H1 (cell line): Measurements from ENCODE around the gene MRC2. TPM values are rescaled to one million over a fixed set of nuclear protein-coding genes. Genes with fewer than 3 reads are reported as not detected.

ENCODE experiments used
- CBX5 ChIP-seq: fragments of 300-800, 300-1000 bp; sonication (generic); IDR thresholded peaks from 2 replicates; pipeline ENCODE4 v1.7.1; 2016; ENCODE audit warnings: antibody characterized with exemption, low read length, low read depth
- CEBPB ChIP-seq: IDR thresholded peaks from 2 replicates; pipeline ENCODE4 v1.6.1; 2012; ENCODE audit warnings: low read depth, low read length
- KDM4A ChIP-seq: IDR thresholded peaks from one replicate; pipeline ENCODE4 v1.7.1; 2012; ENCODE audit warnings: low read depth, mild to moderate bottlenecking, moderate library complexity, low read length, inconsistent platforms; ENCODE audit not compliant: severe bottlenecking
- SAP30 ChIP-seq: fragments of 300-600 bp; sonication (generic); IDR thresholded peaks from 2 replicates; pipeline ENCODE4 v1.7.1; 2012; ENCODE audit warnings: low read length, moderate library complexity, mild to moderate bottlenecking, inconsistent platforms; ENCODE audit not compliant: insufficient read depth, insufficient replicate concordance
- SIRT6 ChIP-seq: IDR thresholded peaks from one replicate; pipeline ENCODE4 v1.7.1; 2012; ENCODE audit warnings: low read length, inconsistent platforms
- SIX5 ChIP-seq: IDR thresholded peaks from 2 replicates; pipeline ENCODE4 v1.6.1; 2011; ENCODE audit warnings: mild to moderate bottlenecking, low read depth, low read length
- SUZ12 ChIP-seq: fragments of 200-600 bp; sonication (generic); IDR thresholded peaks from 2 replicates; pipeline ENCODE4 v1.6.1; 2012; ENCODE audit warnings: mild to moderate bottlenecking, inconsistent platforms, low read length, moderate library complexity, mixed read lengths
- TBP ChIP-seq: IDR thresholded peaks from 2 replicates; pipeline ENCODE4 v1.6.1; 2011; ENCODE audit warnings: low read depth, low read length, improper control_type of control experiment
- polyA plus RNA-seq, 7 experiments: library from polyadenylated mRNA; depleted of rRNA in 3 of 7; stranded (reverse) in 5 of 7; unstranded in 2 of 7; fragments of >200 nt in 5 of 7; fragments of 200-250 nt in 2 of 7; gene quantifications; 1 replicate in 5 of 7; 2 replicates in 1 of 7; 4 replicates in 1 of 7; pipeline versions ENCODE4 v1.2.1 to v1.2.3, GENCODE V29; 2011 to 2013; ENCODE audit warnings: missing spikeins in 2 of 7, mixed read lengths in 2 of 7
- total RNA-seq: library from RNA; stranded (reverse); fragmentation: NEBNext Ultra II Directional; extraction: Animal tissue kit (Norgen Biotek cat#: 25700); gene quantifications from 2 replicates; pipeline ENCODE4 v1.2.1, GENCODE V29; 2021

Gene MRC2
- total and polyA plus RNA-seq, 2 of the 8 experiments (the other 6 are each of a cell fraction or from before 2014, with no cell fraction given), result 7.0 to 24.2 TPM

- TF ChIP-seq KDM4A (no peak), CEBPB (no peak), SAP30 (no peak), SIRT6 (no peak), TBP (no peak), CBX5 (no peak), SIX5 (no peak), SUZ12 (no peak)
Observed at GRCh38 chr17:62689441-62690167, 62.1 kb downstream of the MRC2 start (continued).
